Activated effector memory CD4-positive, alpha-beta T cell treated with Interleukin-2 at 50 U/mL for 16 hours (primary cell): ENCODE results near the gene RANBP3L.

Source experiments
- DNase-seq: peaks from one replicate; pipeline ENCODE4 v3.0.0-alpha.2; 2020

The RANBP3L gene

GRCh38 chr5:36242534-36243485 is 58.9 kb downstream of the RANBP3L start:
- no peak for DNase-seq

GRCh38 chr5:36241631-36242533 is 59.8 kb downstream of the RANBP3L start, which contains the start of gene NADK2:
NADK2 (minus strand) TSS chr5:36241925; CDS start chr5:36241798, 127 bp downstream.
- DNase-seq: peak; percentile 89

GRCh38 chr5:36240779-36241630 is 60.7 kb downstream of the RANBP3L start:
- DNase-seq: peak; percentile 12

- DNase-seq: no peak
These were observed 62.1 kb downstream of the RANBP3L start for GRCh38 chr5:36239370-36240293.

- DNase-seq: no peak
These were observed 63.0 kb downstream of the RANBP3L start for GRCh38 chr5:36238502-36239295.

GRCh38 chr5:36237751-36238150 is 64.0 kb downstream of the RANBP3L start:
- DNase-seq: no peak

GRCh38 chr5:36236801-36237200 is 64.9 kb downstream of the RANBP3L start:
- no peak for DNase-seq

- no peak for DNase-seq
These were observed 69.2 kb downstream of the RANBP3L start for GRCh38 chr5:36232533-36232932.

GRCh38 chr5:36230151-36230790 is 71.4 kb downstream of the RANBP3L start:
- no peak for DNase-seq

GRCh38 chr5:36228505-36228904 is 73.2 kb downstream of the RANBP3L start:
- DNase-seq: no peak

- DNase-seq: no peak
These were observed 74.7 kb downstream of the RANBP3L start for GRCh38 chr5:36227046-36227445.

- DNase-seq: no peak
These were observed 79.1 kb downstream of the RANBP3L start for GRCh38 chr5:36222620-36223019.

GRCh38 chr5:36217988-36218387 is 83.7 kb downstream of the RANBP3L start:
- no peak for DNase-seq

- no peak for DNase-seq
These were observed 84.1 kb downstream of the RANBP3L start for GRCh38 chr5:36217567-36217966.

GRCh38 chr5:36215910-36216309 is 85.8 kb downstream of the RANBP3L start:
- DNase-seq: no peak

GRCh38 chr5:36214436-36214835 is 87.3 kb downstream of the RANBP3L start:
- DNase-seq: no peak

GRCh38 chr5:36209664-36210063 is 92.0 kb downstream of the RANBP3L start:
- DNase-seq: no peak

GRCh38 chr5:36208786-36209185 is 92.9 kb downstream of the RANBP3L start:
- no peak for DNase-seq

GRCh38 chr5:36206913-36207312 is 94.8 kb downstream of the RANBP3L start:
- DNase-seq: no peak

- no peak for DNase-seq
These were observed 96.4 kb downstream of the RANBP3L start for GRCh38 chr5:36205329-36205728.
